Daoy (cell line): ENCODE measurements around the gene FIBIN. TPM values are rescaled to one million over a fixed set of nuclear protein-coding genes. Genes with fewer than 3 reads are reported as not detected.
"Not testable (repeated sequence)": the region's sequence is repeated elsewhere in the genome, so short reads cannot be mapped to it uniquely, and the experiment has no call there.

Source experiments
- DNase-seq: peaks from one replicate; pipeline ENCODE4 v3.0.0-alpha.2; 2015; ENCODE audit warnings: low read depth
- total RNA-seq: library from RNA; depleted of rRNA; stranded (reverse); fragments of >200 nt; shearing (Covaris generic); gene quantifications from 2 replicates; pipeline ENCODE4 v1.2.3, GENCODE V29; 2014

The FIBIN gene
- total RNA-seq, 1 experiment from 2014 or later: 0.11 TPM

DNA sequence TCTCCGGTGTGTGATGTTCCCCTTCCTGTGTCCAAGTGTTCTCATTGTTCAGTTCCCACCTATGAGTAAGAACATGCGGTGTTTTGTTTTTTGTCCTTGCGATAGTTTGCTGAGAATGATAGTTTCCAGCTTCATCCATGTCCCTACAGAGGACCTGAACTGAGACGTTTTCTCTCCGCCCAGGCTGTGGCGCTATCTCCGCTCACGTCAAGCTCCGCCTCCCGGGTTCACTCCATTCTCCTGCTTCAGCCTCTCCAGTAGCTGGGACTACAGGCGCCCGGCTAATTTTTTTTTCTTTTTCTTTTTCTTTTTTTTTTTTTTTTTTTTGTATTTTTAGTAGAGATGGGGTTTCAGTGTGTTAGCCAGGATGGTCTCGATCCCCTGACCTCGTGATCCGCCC is 16.7 kb upstream of the FIBIN start:
- not testable (repeated sequence) for DNase-seq

DNA sequence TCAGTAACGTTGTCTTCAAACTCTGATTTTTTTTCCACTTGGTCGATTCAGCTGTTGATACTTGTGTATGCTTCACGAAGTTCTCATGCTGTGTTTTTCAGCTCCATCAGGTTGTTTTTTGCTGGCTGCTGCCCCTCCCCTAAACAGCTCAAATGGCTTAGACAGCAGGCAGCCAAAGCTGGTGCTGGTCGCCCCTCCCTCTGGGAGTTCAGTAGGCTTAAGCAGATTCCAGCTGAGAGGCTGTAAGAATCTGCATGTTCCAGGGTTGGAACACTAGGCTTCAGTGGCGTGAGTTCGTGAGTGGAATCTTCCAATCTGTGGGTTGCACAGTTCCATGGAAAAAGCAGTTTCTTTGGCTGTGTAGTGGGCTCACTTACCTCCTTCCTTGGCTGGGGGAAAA is 10.3 kb upstream of the FIBIN start:
- no peak for DNase-seq

DNA sequence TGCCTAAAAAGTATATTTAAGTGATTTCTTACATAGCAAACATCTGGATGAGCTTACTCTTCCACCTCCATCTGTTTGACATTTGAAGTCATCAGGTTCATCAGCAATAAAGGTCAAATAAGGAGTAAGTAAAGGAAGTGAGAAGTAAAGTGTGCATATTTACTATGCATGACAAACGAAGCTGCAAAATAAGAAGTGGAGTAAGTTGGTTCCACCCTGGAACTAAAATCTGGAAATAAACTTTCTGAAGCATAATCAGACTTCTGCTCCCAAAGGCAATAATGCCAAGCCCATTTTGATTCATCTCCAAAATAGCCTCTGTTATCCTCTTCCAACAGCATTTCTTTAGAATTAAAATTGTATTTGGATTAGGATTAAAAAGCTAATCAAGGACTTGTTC is 8.4 kb upstream of the FIBIN start:
- no peak for DNase-seq

DNA sequence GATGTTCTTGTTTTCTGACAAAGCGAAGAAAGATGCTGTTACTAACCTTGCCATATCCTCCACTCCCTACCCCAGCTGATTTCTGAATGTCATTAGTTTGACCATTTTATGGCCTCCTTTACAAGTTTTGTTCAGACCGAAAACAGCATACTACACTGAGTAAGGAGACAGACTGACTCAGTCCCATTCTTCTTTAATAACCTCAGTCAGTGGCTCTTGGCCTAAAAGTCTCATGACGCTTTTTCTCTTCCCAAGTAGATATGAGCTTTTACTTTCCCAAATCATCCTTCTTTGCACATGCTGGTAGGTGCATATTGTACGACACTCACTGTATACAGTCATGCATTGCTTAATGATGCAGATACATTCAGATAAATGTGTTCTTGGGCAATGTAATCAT is 8.0 kb upstream of the FIBIN start:
- no peak for DNase-seq

DNA sequence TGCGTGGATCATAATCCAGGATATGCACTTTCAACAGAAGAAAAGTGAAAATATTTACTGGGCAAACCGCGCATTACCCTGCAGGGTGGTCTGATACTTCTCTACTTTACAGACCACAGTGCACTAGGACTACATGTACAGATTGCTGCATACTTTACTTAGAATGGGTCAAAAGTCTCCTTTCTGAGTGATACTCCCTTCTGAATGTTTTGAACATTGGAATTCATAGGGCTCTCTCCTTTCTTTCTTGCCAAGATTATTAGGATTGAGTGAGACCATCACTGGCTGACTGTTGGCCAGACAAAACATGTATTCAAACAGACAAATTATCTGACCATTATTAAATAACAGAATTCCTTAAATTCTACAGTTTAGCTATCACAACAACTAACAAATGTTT is 6.6 kb upstream of the FIBIN start:
- no peak for DNase-seq

DNA sequence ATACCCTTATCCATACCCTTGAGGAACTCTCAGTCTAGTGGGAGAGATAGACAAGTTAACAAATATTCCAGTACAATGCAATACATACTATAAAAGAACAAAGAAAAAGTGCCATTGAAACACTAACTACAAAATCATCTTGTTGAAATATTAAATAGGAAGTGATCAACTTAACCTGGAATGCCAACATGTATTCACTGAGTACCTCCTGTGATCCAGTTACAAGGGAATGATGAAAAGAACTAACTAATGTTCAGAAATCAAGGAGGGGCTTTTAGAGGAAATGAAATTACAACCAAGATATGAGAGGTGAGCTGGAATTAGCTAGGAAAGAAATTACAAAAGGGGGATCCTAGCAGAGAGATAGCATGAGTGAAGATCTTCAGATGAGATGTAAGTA is 6.2 kb upstream of the FIBIN start:
- no peak for DNase-seq

DNA sequence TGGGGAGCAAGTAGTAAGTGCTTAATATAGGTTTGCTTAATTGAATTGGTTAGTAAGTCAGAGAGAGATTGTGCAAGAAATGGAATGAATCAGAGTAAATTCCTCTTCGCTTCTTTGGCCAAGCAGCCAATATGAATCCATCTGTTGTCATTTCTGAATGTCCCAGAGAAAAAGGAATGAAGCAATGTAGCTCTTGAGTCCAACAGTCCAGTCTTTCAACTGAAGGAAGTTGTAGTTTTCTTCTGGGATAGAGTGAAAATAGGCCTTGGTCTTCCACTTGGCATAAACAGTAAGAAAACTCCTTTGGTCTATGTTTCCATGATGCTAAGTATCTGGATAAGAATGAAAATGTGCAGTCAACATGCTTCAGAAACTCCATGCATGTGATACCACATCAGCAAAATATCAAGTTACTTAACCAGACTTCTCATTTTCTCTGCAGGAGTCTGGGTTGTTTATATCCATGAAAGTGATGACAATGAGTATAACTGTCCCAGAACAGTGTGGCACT is 1.8 kb upstream of the FIBIN start:
- no peak for DNase-seq

DNA sequence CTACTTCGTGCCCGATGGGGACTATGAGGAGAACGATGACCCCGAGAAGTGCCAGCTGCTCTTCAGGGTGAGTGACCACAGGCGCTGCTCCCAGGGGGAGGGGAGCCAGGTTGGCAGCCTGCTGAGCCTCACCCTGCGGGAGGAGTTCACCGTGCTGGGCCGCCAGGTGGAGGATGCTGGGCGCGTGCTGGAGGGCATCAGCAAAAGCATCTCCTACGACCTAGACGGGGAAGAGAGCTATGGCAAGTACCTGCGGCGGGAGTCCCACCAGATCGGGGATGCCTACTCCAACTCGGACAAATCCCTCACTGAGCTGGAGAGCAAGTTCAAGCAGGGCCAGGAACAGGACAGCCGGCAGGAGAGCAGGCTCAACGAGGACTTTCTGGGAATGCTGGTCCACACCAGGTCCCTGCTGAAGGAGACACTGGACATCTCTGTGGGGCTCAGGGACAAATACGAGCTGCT is 751 bp downstream of the FIBIN start:
- DNase-seq: no peak

DNA sequence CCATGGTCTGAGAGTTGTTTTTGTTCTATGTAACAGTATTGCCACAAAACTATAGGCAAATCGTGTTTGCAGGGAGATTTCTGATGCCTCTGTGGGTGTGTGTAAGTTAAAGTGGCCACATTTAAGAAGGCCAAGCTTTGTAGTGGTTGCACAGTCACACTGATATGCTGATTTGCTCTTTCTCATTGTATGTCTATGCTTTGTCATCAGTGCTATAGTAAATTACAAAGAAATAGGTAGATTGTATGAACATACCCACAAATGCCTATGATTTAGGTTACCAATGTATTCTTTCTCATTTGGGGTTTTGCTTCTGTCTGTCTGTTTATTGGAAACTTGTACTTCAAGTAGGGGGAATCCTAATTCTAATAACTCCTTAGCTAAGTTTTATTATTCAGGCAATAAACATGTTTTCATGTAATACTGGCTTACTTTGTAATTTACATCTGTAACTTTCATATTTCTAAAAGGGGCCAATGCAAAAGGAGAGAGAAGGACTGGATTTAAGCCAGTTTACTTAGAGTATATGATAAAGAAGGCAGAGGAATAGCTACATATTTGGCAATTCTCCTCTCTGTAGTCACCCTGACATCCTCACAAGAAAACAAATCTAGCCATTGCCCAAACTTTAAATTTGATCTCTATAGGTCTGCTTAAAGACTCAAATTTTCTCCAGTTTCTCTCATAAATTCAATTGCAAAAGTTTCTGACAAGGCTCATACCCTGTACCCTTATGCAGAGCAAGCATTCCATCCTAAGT is 2.0 kb downstream of the FIBIN start:
- no peak for DNase-seq

DNA sequence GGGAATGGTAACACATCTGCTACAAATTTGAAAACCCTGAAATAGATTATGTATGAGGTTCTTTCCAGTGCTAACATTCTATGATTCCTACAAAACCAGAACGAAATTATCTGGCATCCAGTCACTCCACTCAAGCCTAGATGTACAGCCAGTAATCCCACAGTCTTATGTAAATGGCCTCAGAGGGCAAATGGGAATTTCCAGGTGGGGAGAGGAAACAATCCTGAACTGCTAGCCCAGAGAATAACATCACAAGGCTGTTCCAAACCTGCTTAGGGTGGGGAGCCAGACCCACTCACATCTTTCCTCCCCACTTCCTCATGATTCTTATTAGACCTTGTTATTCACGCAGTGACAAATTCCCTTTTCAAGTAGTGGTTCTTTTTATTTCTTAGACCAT is 3.5 kb downstream of the FIBIN start:
- no peak for DNase-seq

DNA sequence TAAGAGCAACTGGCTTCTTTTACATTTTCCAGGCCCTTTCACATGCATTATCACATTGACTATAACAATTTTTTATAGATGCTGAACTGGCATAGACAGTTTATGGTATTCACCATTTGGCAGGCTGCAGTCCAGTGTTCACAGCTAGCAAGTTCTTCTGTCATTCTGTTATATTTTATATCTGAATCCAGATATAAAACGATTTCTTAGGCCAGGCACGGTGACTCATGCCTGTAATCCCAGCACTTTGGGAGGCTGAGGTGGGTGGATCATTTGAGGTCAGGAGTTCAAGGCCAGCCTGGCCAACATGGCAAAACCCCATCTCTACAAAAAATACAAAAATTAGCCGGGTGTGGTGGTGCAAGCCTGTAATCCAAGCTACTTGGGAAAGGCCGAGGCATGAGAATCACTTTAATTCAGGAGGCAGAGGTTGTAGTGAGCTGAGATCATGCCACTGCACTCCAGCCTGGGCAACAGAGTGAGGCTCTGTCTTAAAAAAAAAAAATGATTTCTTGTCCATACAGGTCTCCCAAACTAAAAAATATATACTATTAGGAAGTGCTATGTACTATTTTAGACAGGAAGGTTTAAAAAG is 7.3 kb downstream of the FIBIN start:
- DNase-seq: not testable (repeated sequence)

DNA sequence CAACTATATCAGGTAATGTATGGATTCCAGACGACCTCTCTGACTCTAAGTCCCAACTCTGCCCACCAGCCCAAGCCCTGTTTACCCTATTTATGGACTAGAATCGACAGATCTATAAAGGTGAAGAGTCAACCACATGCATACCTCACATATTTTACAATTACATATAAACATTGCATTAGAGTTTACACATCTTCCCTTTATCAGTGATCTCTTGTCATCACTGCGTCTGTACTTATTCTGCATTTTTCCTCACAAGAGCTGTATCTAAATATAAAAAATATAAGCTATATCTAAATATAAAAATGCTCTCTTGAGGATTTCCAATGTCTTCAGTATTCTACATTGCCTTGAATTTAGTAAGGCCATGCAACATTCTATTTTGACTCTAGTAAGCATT is 8.5 kb downstream of the FIBIN start:
- no peak for DNase-seq

DNA sequence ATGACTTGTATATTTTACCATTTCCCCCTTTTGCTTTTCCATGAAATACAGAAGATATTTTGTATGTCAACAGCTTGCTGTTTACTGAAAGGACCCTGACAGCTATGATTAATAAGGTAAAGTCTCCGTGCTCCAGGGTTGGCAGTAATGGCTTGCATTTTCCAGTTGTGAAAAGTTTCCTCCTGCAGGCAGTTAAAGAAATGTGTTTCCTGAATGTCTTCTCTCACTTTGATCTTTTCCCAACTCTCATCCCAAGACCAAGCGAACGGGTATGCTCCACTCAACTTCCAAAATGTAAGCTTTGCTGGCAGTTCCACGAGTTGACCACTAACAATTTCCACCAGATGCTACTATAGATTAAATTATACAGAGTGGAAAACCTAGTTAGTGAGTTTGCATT is 8.9 kb downstream of the FIBIN start:
- DNase-seq: no peak

DNA sequence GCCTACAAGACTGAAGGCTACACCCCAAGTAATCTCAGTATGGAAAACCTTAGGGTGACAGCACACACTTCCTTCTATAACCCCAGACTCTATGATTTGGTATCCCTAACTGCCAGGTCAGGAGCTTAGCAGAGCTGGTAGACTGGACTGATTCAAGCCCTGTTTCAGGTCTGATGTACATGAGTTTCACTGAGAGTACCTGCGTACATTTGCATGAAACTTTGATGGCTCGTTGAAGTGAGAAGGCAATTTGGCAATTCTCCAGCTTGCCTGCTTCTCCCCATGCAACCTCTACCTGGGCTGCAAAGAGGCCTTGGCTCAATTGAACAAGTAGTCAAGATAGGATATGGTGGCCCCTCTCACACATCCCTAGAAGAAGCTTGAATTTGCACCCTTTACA is 10.2 kb downstream of the FIBIN start:
- DNase-seq: no peak

DNA sequence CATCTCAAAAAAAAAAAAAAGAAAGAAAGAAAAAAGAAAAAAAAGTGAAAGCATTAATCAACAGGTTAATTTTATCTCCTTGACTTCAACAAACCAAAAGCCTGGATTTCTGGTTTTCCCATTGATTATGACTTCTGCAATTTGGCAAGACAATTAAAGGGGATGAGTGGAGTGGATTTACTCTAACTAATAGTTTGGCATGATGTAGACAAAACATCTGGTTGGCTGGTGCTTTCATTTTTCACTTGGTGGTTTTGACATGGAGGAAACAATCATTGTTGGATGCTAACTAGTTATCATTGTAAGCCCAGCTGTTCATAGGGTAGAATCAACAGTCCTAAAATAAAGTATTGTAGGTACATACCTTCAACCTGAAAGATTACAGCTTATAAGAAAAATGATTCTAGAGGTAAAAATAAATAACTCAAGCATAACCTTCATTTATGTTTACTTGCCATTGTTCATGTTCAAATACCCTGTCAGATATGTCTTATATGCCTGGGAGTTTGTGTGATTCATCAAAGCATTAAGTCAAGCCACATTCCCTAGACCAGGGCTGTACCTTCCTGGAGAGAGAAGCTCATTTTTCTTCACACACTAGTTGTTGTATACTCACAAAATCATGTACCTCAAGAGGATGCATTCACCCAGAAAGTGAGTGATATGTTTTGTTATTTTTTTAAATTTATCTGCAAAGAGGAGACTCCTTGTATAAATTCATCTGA is 15.1 kb downstream of the FIBIN start:
- no peak for DNase-seq

DNA sequence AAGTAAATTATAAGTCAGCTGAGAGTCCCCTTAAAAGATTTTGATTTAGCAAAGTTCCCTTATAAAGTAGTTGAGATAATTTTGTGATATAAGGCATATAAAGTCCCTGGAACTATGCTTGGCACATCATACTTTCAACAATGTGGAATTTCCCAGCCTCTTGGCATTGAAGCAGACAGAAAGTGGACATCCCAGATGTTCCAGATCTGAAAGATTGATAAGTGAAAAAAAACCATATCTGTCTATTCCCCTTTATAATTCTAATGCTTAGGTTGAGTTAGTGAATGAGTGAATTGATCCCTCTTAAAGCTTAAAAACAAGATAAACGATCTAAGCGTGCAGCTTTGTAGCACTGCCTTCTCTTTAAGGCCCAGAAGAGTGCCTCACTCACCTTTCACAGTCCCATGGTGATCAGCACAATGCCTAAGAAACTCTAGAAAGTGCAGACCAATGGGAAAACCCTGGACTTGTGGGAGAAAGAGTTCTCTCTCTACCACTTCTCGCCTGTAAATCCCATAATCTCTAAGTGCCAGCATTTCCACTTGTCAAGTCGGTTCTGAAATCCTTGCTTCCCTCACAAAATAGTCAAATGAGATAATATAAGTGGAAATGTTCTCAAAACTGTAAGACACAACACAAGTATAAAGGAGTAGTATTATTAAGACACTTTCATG is 17.8 kb downstream of the FIBIN start:
- DNase-seq: no peak

DNA sequence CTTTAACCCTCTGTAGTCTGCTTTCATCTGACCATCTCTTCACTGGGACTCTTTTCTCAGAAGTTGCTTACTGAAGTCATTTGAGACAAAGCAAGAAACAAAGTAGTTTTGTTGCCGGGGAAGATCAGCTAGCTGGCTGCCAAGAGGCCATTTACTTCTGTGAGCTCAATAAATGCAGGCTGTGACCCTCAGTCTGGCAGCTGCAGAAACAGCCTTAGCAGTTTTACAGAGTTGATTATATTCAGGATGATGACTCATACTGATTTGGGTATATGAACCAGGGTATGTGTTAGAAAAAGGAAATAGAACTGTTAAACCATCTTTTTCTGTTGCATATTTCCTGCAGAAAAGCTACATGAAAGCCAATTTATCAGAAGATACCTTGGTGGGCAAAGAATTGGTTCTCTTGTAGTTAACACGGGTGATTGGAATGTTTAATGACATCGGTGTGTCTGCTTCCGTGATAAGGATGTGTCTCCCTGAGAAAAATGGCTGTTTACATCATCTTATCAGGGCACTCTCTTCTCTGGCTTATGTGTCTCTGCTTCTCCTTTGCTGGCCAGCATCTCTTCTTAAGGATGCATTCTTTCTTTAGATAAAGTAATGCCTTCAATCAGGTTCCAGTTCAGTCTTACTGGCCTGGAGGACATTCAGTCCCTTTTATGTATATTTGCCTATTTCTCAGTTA is 18.5 kb downstream of the FIBIN start:
- peak; percentile 40 for DNase-seq

DNA sequence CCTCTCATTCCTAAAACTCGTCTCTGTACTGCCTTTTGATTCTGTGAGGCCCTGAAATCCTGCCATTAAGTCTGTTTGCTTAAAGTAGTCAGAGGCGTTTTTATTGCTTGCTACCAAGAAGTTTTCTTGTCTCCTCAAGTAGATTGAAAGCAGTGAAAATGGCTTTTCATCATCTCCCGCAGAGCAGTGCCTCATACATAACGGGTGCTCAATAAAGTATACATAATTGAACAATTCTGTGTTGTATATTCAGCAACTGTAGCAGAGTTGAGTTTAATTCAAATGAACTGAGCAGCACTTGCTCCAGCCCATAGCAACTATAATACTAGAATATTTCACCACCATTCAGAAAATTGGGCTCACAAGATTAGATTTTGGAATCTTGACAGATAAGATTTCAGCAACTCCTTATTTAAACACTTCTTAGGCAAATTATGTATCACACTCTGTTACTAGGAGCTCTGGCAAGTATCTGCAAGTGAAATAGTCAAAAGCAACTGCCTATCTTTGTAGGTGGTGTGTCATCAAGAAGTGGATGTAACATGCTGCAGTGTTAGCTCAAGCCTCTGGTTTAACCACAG is 20.0 kb downstream of the FIBIN start:
- DNase-seq: no peak

DNA sequence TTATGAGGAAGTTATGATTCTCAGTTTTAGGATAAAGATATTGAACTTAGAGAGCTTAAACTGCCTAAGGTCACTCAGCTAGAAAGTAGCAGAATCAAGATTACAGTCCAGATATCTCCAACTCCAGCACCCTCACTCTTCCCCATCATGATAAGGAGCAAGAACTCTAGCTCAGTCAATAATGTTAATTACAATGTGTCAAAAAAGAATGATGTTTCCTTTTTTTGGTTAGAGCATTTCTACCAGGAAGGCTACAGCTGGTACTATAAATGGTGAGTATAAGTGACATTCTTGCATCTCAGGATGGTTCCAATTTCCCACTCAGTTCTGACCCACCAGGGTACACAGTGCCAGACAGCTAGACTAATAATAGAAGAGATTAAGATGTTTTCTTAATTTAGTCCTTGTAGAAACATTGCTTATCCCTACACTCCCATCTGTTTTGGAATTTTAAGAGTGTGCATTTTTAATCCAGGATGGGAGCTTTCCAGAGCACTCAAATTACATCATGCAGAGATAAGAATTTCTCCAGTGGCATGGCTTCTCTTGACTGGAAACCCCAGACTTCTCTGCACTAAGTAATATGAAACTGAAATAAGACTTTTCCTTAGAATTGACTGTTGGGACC is 25.1 kb downstream of the FIBIN start:
- no peak for DNase-seq

DNA sequence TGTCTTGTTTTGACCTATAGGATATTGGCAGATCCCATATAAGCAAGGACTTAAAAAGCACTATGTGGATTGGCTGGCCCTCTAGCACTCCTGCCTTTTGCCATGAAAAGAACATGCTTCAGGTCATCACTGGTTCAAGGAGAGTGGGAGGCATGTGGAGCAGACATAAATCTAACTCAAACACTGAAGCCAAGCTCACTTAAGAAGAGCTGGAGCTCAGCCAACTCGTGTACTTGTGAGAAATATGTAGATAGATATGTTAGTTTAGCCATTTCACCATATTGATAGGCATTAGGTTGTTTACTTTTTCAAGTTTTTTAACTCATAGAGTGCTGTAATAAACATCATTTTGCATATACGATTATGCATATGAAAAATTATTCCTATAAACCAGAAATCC is 26.8 kb downstream of the FIBIN start:
- no peak for DNase-seq
